Upper lobe of left lung (tissue), 4 donors: ENCODE data around the gene BDNF.

Experiments used
- POLR2A ChIP-seq, 4 donors: fragments of 450-650 bp; IDR thresholded peaks; one replicate each; pipeline ENCODE4 v1.5.1; 2016 to 2017; ENCODE audit warnings: antibody characterized with exemption in 4 of 4, mild to moderate bottlenecking in 2 of 4
- POLR2AphosphoS5 ChIP-seq, 2 donors: sonication (generic); formaldehyde crosslinking; IDR thresholded peaks; one replicate each; pipeline ENCODE4 v1.5.1; 2017; ENCODE audit warnings: antibody characterized with exemption in 2 of 2
- TF ChIP-seq, protein P1 (sequence below), 6 experiments: fragments of 450-650 bp in 4 of 6; fragments of 200-600 bp in 2 of 6; sonication (generic) in 2 of 6; IDR thresholded peaks; one replicate each; pipeline ENCODE4 v1.5.1; 2016 to 2019; ENCODE audit warnings: antibody characterized with exemption in 6 of 6

DNA sequence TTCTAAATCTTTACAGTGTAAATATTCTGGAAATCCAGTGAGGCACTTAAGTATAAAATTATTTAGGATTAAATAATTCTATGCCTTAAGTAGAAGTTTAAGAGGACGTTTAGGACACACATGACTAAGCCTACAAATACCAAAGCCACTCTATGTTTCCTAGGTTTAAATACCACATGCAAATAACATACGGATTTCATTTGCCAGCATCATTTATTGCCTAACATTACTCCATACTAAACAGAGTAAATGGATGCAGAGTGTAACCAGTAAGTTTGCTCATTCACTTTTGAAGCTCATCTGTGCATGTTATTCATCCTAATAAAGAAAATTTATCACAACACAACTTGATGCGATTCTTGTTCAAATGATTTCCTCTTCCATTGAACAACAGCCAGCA lies 4.1 kb downstream of the BDNF start:
- TF ChIP-seq, protein P1, sequence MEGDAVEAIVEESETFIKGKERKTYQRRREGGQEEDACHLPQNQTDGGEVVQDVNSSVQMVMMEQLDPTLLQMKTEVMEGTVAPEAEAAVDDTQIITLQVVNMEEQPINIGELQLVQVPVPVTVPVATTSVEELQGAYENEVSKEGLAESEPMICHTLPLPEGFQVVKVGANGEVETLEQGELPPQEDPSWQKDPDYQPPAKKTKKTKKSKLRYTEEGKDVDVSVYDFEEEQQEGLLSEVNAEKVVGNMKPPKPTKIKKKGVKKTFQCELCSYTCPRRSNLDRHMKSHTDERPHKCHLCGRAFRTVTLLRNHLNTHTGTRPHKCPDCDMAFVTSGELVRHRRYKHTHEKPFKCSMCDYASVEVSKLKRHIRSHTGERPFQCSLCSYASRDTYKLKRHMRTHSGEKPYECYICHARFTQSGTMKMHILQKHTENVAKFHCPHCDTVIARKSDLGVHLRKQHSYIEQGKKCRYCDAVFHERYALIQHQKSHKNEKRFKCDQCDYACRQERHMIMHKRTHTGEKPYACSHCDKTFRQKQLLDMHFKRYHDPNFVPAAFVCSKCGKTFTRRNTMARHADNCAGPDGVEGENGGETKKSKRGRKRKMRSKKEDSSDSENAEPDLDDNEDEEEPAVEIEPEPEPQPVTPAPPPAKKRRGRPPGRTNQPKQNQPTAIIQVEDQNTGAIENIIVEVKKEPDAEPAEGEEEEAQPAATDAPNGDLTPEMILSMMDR (IDR thresholded peaks at IDR 0.05), result no peak
- TF ChIP-seq POLR2A (IDR thresholded peaks at IDR 0.05) (no peak), POLR2AphosphoS5 (IDR thresholded peaks at IDR 0.05) (no peak)
